HEK293T (cell line): ENCODE measurements around the gene BACH1.
A peak's percentile ranks its signal among the peaks of the same experiment; 100 is the strongest.
"Not testable (repeated sequence)": the region's sequence is repeated elsewhere in the genome, so short reads cannot be mapped to it uniquely, and the experiment has no call there.

ENCODE experiments used
- CTCF ChIA-PET: fragments of 350-600 bp; formaldehyde crosslinking; extraction: SDS; loops from one replicate; lab custom pipeline; 2021; ENCODE audit warnings: antibody characterized with exemption, inconsistent platforms; lab: Yijun Ruan, JAX
- POLR2A ChIA-PET: fragments of 350-600 bp; formaldehyde crosslinking; extraction: SDS; loops from one replicate; lab custom pipeline; 2020; ENCODE audit warnings: antibody characterized with exemption, inconsistent platforms; lab: Yijun Ruan, JAX
- DNase-seq: peaks from one replicate; pipeline ENCODE4 v3.0.0; 2012; ENCODE audit warnings: mixed read lengths; ENCODE audit errors: extremely low spot score
- ARNT ChIP-seq: fragments of 450-650 bp; IDR thresholded peaks from 2 replicates; pipeline ENCODE4 v1.6.1; 2017; ENCODE audit warnings: mild to moderate bottlenecking
- BHLHE40 ChIP-seq: fragments of 450-650 bp; IDR thresholded peaks from 2 replicates; pipeline ENCODE4 v1.6.1; 2016; ENCODE audit warnings: mild to moderate bottlenecking, moderate library complexity, borderline replicate concordance
- CTBP1 ChIP-seq: fragments of 450-650 bp; IDR thresholded peaks from 2 replicates; pipeline ENCODE4 v1.6.1; 2016; ENCODE audit warnings: borderline replicate concordance
- ELF4 ChIP-seq: fragments of 450-650 bp; IDR thresholded peaks from 2 replicates; pipeline ENCODE4 v1.6.1; 2017; ENCODE audit warnings: antibody characterized with exemption
- FOXA1 ChIP-seq: fragments of 450-650 bp; IDR thresholded peaks from 2 replicates; pipeline ENCODE4 v1.6.1; 2016; ENCODE audit warnings: mild to moderate bottlenecking
- FOXK2 ChIP-seq: fragments of 450-650 bp; IDR thresholded peaks from 2 replicates; pipeline ENCODE4 v1.6.1; 2016; ENCODE audit warnings: mild to moderate bottlenecking
- FOXM1 ChIP-seq: fragments of 450-650 bp; IDR thresholded peaks from 2 replicates; pipeline ENCODE4 v1.6.1; 2017; ENCODE audit warnings: mild to moderate bottlenecking, borderline replicate concordance
- HDGF ChIP-seq: fragments of 450-650 bp; IDR thresholded peaks from 2 replicates; pipeline ENCODE4 v1.6.1; 2017; ENCODE audit warnings: antibody characterized with exemption, borderline replicate concordance
- L3MBTL2 ChIP-seq: fragments of 450-650 bp; conservative IDR thresholded peaks from 2 replicates; pipeline ENCODE4 v1.6.1; 2016; ENCODE audit warnings: mild to moderate bottlenecking
- LEF1 ChIP-seq: fragments of 450-650 bp; IDR thresholded peaks from 2 replicates; pipeline ENCODE4 v1.6.1; 2017; ENCODE audit warnings: mild to moderate bottlenecking, borderline replicate concordance
- NFRKB ChIP-seq: fragments of 450-650 bp; IDR thresholded peaks from 2 replicates; pipeline ENCODE4 v1.6.1; 2016; ENCODE audit warnings: mild to moderate bottlenecking, moderate library complexity
- PKNOX1 ChIP-seq: fragments of 450-650 bp; IDR thresholded peaks from 2 replicates; pipeline ENCODE4 v1.6.1; 2016
- SP1 ChIP-seq: fragments of 450-650 bp; IDR thresholded peaks from 2 replicates; pipeline ENCODE4 v1.6.1; 2017
- SUZ12 ChIP-seq: fragments of 450-650 bp; IDR thresholded peaks from 2 replicates; pipeline ENCODE4 v1.6.1; 2016; ENCODE audit warnings: mild to moderate bottlenecking
- TARDBP ChIP-seq: fragments of 450-650 bp; IDR thresholded peaks from 2 replicates; pipeline ENCODE4 v1.6.1; 2016
- ZNF384 ChIP-seq: fragments of 450-650 bp; IDR thresholded peaks from 2 replicates; pipeline ENCODE4 v1.6.1; 2016

BACH1 gene

GRCh38 chr21:29298348-29299045, at the start of gene BACH1:
Gene BACH1 (plus strand): TSS chr21:29298922. CDS start chr21:29321281, 22,359 bp downstream.
- peak; percentile 97 for DNase-seq
- TF ChIP-seq TARDBP (no peak), ZNF384 (no peak), L3MBTL2 (peak; percentile 93), PKNOX1 (no peak), SUZ12 (no peak), LEF1 (no peak), FOXM1 (no peak), SP1 (no peak)
- POLR2A ChIA-PET = interaction anchor here (0.6 to 2.6 kb wide), 11 partner anchors 10 to 226 kb away, joined by 3 to 7 read pairs (median 3); no protein-coding TSS in a partner anchor
- CTCF ChIA-PET = interaction anchor here (1.3 kb wide), 1 partner anchor 51 kb away, joined by 3 read pairs; no protein-coding TSS in a partner anchor

- CTCF ChIA-PET = interaction anchor here (0.6 kb wide), 1 partner anchor 11 kb away, joined by 3 read pairs; no protein-coding TSS in a partner anchor
- DNase-seq, POLR2A ChIA-PET: not testable (repeated sequence)
Measured at GRCh38 chr21:29249289-29249688, 49.4 kb upstream of the BACH1 start.

GRCh38 chr21:29250636-29251035, 48.1 kb upstream of the BACH1 start:
- no peak for TF ChIP-seq FOXK2
- no peak for TF ChIP-seq ARNT
- no peak for TF ChIP-seq CTBP1
- TF ChIP-seq ELF4 = no peak
- no peak for TF ChIP-seq PKNOX1
- TF ChIP-seq FOXM1 = no peak
- no peak for TF ChIP-seq BHLHE40
- TF ChIP-seq SP1 = no peak
- no peak for TF ChIP-seq NFRKB
- no peak for TF ChIP-seq ZNF384
- no peak for TF ChIP-seq L3MBTL2
- TF ChIP-seq TARDBP = no peak
- DNase-seq = no peak
- ChIA-PET CTCF (no interaction called here), POLR2A (no interaction called here)

GRCh38 chr21:29253861-29254260, 44.9 kb upstream of the BACH1 start:
- POLR2A ChIA-PET, DNase-seq, CTCF ChIA-PET: not testable (repeated sequence)

- CTCF ChIA-PET = no interaction called here
- no peak for DNase-seq
- TF ChIP-seq CTBP1 (no peak), FOXK2 (no peak), ZNF384 (no peak), HDGF (no peak), SP1 (no peak), NFRKB (no peak), TARDBP (no peak), ARNT (no peak), LEF1 (no peak), FOXA1 (no peak), L3MBTL2 (no peak), BHLHE40 (no peak), FOXM1 (no peak), PKNOX1 (no peak)
- POLR2A ChIA-PET = no interaction called here
Measured at GRCh38 chr21:29254550-29254949, 44.2 kb upstream of the BACH1 start.

- TF ChIP-seq FOXK2 (no peak), SP1 (no peak), NFRKB (no peak)
- ChIA-PET CTCF (no interaction called here), POLR2A (no interaction called here)
- no peak for DNase-seq
Measured at GRCh38 chr21:29256126-29256910, 42.4 kb upstream of the BACH1 start.

GRCh38 chr21:29257701-29258100, 41.0 kb upstream of the BACH1 start:
- DNase-seq = no peak
- no peak for TF ChIP-seq PKNOX1
- TF ChIP-seq TARDBP = no peak
- TF ChIP-seq CTBP1 = no peak
- TF ChIP-seq SUZ12 = no peak
- no peak for TF ChIP-seq FOXA1
- no peak for TF ChIP-seq NFRKB
- no peak for TF ChIP-seq SP1
- ChIA-PET POLR2A (no interaction called here), CTCF (no interaction called here)
